NCI-H128 (cell line): ENCODE data around the gene SLC7A4.

Source experiments
- DNase-seq: peaks from one replicate; lab custom pipeline; 2025; ENCODE audit not compliant: unreplicated experiment; lab: John Stamatoyannopoulos, UW

Gene SLC7A4

GRCh38 chr22:20989323-20990138 is 42.8 kb downstream of the SLC7A4 start:
- DNase-seq, result no peak

GRCh38 chr22:20988573-20989322 is 43.6 kb downstream of the SLC7A4 start:
- DNase-seq, result no peak

- DNase-seq, result no peak
Measured at GRCh38 chr22:20987375-20987774, 45.0 kb downstream of the SLC7A4 start.

GRCh38 chr22:20986365-20986764 is 46.0 kb downstream of the SLC7A4 start:
- no peak for DNase-seq

GRCh38 chr22:20985720-20986119 is 46.6 kb downstream of the SLC7A4 start:
- no peak for DNase-seq

- DNase-seq, result no peak
Measured at GRCh38 chr22:20983081-20983771, 49.1 kb downstream of the SLC7A4 start.

- DNase-seq, result no peak
Measured at GRCh38 chr22:20982563-20982882, 49.8 kb downstream of the SLC7A4 start.

- peak; percentile 16 for DNase-seq
Measured at GRCh38 chr22:20981787-20982562, 50.4 kb downstream of the SLC7A4 start, which contains the start of gene LZTR1. Gene LZTR1 (plus strand): TSS chr22:20982297. CDS start chr22:20982372, 75 bp downstream.

- DNase-seq, result no peak
Measured at GRCh38 chr22:20980938-20981722, 51.2 kb downstream of the SLC7A4 start.

- no peak for DNase-seq
Measured at GRCh38 chr22:20980523-20980922, 51.8 kb downstream of the SLC7A4 start.

GRCh38 chr22:20979940-20980453 is 52.4 kb downstream of the SLC7A4 start:
- no peak for DNase-seq

GRCh38 chr22:20979243-20979809 is 53.0 kb downstream of the SLC7A4 start:
- DNase-seq, result no peak
